G401 (cell line): ENCODE measurements around the gene PPP1R7. TPM values are rescaled to one million over a fixed set of nuclear protein-coding genes. Genes with fewer than 3 reads are reported as not detected.
A peak's percentile ranks its signal among the peaks of the same experiment; 100 is the strongest.

ENCODE experiments used
- DNase-seq: peaks from one replicate; pipeline ENCODE4 v3.0.0-alpha.2; 2015; ENCODE audit warnings: low spot score
- in situ Hi-C: cut with HindIII; loops from 2 replicates; pipeline ENCODE4 v1.10.0; 2016; ENCODE audit warnings: low sequenced_read_pairs, mixed read lengths
- total RNA-seq: library from RNA; depleted of rRNA; stranded (reverse); fragments of >200 nt; shearing (Covaris generic); gene quantifications from 2 replicates; pipeline ENCODE4 v1.2.3, GENCODE V29; 2014

Gene PPP1R7
- total RNA-seq, 1 experiment from 2014 or later, result 91.9 TPM

GRCh38 chr2:241136661-241137260 is 13.5 kb upstream of the PPP1R7 start:
- in situ Hi-C loops, result no loop called here
- DNase-seq, result no peak

- no peak for DNase-seq
- in situ Hi-C loops, result no loop called here
Observed at GRCh38 chr2:241137276-241138190, 12.7 kb upstream of the PPP1R7 start.

DNA sequence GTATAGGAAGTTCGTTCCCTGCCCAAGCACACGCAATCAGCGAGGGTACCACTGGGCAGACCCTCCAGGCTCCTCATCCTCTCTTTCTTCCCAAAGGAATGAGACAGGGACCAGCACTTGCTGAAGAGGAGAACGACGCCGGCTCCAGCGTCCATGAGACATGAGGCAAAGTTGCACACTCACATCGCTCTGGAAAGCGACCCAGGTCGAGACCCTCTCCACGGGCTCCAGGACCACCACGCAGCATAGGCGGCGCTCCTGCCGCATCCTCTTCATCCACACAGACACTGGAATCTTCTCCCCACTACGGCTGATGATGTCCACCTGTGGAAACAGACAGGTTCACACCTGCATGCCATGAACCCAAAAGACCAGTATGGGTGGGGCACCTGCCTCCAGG is 11.8 kb upstream of the PPP1R7 start:
- no peak for DNase-seq
- in situ Hi-C loops, result no loop called here

DNA sequence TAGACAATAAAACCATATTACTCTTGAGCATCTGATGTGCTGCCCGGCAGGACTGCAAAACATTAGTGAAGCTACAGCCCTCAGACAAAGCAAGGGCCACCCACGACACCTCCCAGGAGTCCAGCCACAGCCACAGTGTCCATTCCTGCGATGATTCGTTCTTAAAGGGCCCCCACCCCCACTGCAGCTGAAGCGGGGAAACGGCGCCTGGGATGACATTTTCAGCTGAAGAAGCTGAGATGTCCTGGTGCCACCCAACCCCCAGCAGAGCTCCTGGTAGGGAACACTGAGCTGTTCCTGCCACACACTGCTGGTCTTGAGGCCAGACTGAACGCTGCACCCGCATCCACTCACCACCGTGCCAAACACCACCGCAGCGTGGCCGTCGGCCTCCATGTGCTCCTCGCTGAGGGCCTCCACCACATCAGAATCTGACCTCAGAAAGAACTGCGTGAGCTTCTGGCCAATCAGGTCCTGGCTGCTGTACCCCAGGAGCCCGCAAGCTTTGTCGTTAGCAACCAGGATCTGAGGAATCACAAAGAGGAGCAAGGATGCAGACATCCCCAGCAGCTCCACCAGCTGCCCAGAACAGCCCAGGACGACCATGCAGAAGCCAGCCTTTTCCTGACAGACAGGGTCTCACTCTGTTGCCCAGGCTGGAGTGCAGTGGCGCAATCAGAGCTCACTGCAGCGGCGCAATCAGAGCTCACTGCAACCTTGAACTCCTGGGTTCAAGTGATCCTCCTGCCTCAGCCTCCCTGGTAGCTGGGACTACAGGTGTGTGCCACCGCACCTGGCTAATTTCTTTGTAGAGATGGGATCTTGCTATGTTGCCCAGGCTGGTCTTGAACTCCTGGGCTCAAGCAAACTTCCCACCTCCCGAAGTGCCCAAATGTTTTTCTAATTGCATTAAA is 10.5 kb upstream of the PPP1R7 start:
- in situ Hi-C loops, result no loop called here
- no peak for DNase-seq

GRCh38 chr2:241140445-241140840 is 9.8 kb upstream of the PPP1R7 start:
- DNase-seq, result no peak
- in situ Hi-C loops, result no loop called here

DNA sequence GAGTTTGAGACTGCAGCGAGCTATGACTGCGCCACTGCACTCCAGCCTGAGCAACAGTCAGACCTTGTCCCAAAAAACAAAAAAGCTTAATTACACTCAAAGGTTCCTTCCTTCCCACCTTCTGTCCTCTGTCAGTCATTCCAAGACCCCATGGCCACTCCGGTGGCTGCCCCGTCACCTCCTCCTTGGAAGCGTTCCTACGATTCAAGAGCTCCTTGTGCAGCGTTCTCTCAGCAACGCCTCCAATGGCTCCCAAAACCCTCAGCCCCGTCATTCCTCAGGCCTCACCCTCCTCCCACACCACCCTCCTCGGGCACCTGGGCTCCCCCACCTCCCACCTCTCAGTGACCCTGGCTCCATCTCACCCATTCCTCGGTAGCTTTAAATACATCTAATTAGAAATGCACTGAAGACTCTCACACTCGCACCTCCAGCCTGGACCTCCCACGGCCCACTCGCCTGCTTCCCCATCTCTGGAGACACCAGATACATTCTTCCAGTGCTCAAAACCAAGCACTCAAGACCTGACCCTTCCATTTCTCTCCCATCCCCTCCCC is 9.0 kb upstream of the PPP1R7 start:
- in situ Hi-C loops, result no loop called here
- no peak for DNase-seq

GRCh38 chr2:241142063-241142462 is 8.2 kb upstream of the PPP1R7 start:
- DNase-seq, result no peak
- in situ Hi-C loops, result no loop called here

DNA sequence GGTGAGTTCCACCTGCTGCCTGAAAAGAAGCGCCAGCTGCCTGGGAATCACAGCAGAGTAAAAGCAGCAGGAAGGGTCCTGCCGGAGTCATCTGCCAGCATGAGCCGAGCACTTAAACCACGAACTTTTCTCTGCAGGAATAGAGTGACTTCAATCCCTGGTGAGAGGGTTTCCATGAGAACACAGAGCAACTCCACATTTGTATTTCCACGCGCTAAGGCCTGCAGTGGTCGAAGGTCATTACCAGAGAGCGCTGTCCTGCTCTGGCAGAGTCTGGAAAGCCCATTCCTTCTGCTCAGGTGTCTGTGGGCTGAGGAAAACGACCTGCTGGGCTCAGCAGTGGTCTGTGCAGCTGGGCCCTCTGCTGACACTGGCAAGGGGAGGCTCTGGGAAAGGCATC is 7.7 kb upstream of the PPP1R7 start:
- in situ Hi-C loops, result no loop called here

GRCh38 chr2:241146286-241146685 is 4.0 kb upstream of the PPP1R7 start:
- no peak for DNase-seq
- in situ Hi-C loops, result no loop called here

More for the DNA sequence above, 7.7 kb upstream of the PPP1R7 start:
- no peak for DNase-seq

GRCh38 chr2:241147336-241147735 is 2.9 kb upstream of the PPP1R7 start:
- in situ Hi-C loops, result no loop called here
- no peak for DNase-seq

- in situ Hi-C loops, result no loop called here
- no peak for DNase-seq
Observed at GRCh38 chr2:241148239-241148638, 2.0 kb upstream of the PPP1R7 start.

DNA sequence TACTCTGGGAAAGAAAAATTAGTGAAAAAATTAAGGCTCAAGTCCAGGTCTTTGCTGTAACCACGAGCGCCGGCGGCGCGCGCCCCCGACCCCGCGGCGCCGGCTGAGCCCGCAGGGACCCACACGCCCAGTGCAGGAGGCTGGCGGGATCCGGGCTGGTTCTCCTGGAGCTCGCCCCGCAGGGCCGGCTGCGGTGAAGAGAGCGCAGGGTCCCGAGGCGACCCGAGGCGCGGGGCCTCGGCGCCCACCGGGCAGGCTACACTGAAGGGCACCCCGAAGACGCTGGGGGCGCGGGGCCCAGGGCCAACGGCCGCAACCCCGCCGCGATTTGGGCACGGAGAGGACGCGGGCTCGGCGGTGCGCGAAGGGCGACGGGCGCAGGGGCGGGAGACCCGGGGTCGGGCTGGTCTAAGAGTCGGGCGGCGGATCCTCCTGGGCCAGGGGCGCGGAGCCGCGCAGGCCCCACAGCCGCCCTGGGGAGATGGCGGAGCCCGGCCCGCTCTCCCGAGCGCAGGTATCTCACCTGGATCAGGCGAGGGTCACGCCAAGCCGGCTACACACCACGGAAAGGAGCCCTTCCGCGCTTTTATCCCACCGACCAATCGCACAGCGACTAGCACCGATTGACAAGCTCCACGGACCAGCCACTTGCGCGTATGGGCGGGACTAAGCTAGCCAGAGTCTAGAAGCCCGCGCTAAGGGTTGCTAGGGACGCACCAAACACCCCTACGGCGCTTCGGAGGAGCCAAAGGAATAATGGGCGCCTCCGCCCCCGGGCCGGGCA is 1.2 kb upstream of the PPP1R7 start, which contains the start of gene PASK:
Gene PASK (minus strand): TSS at position 582 of the 784 bp plus-strand sequence. CDS start 6,440 bp downstream, outside the sequence.
- in situ Hi-C loops, result no loop called here
- DNase-seq, result peak; percentile 98

DNA sequence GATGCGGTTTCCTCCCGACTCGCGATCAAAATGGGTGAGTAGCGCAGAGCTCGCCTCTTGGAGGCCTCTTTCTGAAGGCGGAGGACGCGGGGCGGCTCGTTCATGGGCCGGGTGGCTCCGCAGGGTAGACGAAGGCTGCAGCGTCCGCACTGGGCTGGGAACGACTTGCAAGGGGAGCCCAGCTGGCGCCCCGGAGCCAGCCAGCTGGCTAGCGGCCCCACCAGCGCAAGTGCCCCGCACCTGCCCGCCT is 667 bp upstream of the PPP1R7 start:
- in situ Hi-C loops, result no loop called here
- no peak for DNase-seq

DNA sequence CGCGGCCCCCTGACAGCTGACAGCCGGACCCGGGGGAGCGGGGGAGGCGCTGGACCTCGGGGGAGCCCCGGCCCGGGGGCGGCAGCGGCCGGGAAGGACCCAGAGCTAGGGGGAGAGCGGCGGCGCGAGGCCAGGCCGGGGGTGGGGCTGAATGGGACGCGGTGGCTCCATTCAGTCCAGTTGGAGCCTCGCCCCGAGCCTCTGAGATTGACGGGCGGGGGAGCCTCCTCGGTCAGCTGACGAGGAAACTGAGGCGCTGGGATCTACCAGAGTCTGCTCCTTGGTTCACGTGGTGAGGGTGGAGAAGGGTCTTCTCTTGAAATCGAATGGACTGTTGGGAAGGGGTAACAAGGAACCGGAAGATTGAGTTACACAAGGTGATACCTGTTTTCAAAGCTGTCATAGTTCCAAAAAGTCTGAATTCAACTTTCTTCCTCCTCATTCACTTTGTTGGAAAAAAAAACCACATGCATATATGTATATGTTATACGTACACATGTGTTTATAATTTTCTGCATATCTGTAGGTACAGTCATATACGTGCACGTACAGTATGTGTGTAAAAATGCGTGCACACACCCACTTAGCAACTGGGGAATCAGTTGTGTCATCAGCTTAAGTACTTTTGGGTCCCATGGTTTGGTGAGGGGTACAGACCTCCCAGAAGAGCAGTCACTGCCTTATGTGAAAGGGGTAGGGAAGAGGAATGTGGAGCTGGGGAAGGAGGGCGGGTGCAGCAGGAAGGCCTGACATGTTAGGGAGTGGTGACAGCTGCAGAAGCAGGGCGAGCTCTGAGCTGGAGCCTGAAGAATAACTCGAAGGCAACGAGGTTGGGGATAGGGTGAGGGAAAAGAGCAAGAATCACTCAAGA is 628 bp downstream of the PPP1R7 start:
- in situ Hi-C loops, result no loop called here
- DNase-seq, result peak; percentile 36

DNA sequence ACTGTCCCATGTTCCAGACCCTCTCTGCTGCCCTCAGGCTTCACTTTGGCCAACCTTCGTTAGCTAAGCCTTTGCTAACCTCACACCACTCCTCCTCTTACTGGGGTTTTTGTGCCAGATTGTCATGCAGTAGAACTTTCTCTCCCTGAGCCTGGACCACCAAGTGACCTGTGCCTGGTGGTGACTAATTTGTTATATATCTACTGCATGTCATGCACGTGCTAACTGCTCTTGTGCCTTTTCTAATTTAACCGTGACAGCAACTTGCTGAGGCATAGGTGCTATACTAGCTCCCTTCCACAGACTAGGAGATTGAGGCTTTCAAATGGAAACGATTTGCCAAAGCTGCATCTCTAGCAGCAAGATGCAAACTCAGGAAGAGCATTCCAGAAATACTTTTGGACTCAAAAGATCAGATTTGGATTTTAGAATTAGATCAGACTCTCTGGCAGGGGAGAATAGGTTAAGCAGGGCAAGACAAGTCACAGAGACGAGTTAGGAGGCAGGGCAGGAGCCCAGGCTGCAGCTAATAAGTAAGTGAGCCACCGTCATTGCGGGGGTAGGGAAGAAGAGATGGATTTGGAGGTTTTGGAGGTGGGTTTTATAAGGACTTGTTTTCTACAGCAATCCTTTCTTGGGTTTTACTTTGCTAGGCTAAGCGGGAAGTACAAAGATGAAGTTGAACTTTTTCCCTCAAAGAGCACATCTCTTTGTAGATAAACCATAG is 1.8 kb downstream of the PPP1R7 start:
- no peak for DNase-seq
- in situ Hi-C loops, result no loop called here

DNA sequence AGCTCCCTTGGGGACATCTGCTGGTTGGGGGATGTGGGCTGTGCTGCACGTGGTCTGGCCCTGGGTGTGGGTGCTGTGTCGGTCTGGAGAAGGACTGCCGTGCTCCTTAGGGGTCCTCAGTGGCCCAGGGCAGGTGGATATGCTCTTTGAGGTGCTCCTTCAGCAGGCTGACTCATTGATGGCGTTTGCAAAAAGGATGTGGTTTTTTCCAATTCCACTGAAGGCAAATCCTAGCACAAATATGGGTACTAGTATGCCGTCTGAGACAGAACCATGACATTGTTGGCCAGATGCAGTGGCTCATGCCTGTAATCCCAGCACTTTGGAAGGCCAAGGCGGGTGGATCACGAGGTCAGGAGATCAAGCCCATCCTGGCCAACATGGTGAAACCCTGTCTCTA is 3.3 kb downstream of the PPP1R7 start:
- no peak for DNase-seq
- in situ Hi-C loops, result no loop called here

DNA sequence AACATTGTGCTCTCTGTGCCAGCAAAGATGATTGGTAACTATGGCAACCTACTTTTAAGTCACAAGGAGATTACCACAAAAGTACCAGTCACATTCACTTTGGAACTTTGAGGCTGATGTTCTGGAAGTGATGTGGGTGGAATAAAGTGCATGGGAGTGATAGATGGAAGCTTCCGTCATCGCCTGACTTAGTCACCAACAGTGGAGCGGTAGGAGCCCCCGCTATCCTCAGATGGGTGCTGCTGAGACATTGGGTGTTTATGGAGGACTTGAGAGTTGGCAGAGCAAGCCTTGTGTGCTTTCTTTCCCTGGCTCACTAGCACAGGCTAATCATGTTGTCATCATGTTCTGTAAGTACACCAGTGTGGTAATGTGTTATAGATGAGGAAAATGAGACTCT is 4.6 kb downstream of the PPP1R7 start:
- DNase-seq, result no peak
- in situ Hi-C loops, result no loop called here
